Endothelial cell (in vitro differentiated cells): ENCODE measurements around the gene MAP2K3. TPM values are rescaled to one million over a fixed set of nuclear protein-coding genes. Genes with fewer than 3 reads are reported as not detected.

ENCODE experiments used
- DNase-seq: peaks from one replicate; pipeline ENCODE4 v3.0.0; 2021; ENCODE audit warnings: low spot score
- H3K27ac Mint-ChIP-seq: one replicate; pipeline ENCODE4 v1.8.0; 2021; ENCODE audit warnings: mixed read lengths, inconsistent platforms; ENCODE audit not compliant: unreplicated experiment
- H3K27me3 Mint-ChIP-seq: one replicate; pipeline ENCODE4 v1.8.0; 2021; ENCODE audit warnings: mild to moderate bottlenecking, moderate library complexity, mixed read lengths, inconsistent platforms; ENCODE audit not compliant: unreplicated experiment
- H3K36me3 Mint-ChIP-seq: one replicate; pipeline ENCODE4 v1.8.0; 2021; ENCODE audit warnings: mild to moderate bottlenecking, low read depth, mixed read lengths, inconsistent platforms; ENCODE audit not compliant: unreplicated experiment
- H3K4me1 Mint-ChIP-seq: one replicate; pipeline ENCODE4 v1.8.0; 2021; ENCODE audit warnings: mild to moderate bottlenecking, mixed read lengths, inconsistent platforms; ENCODE audit not compliant: unreplicated experiment
- H3K4me3 Mint-ChIP-seq: one replicate; pipeline ENCODE4 v1.8.0; 2021; ENCODE audit warnings: mild to moderate bottlenecking, mixed read lengths, inconsistent platforms; ENCODE audit not compliant: unreplicated experiment
- H3K9me3 Mint-ChIP-seq: one replicate; pipeline ENCODE4 v1.8.0; 2021; ENCODE audit warnings: mixed read lengths, inconsistent platforms; ENCODE audit not compliant: unreplicated experiment
- total RNA-seq: library from RNA; stranded (reverse); fragmentation: NEBNext Ultra II Directional; extraction: Animal tissue kit (Norgen Biotek cat#: 25700); gene quantifications from one replicate; pipeline ENCODE4 v1.2.1, GENCODE V29; 2021; ENCODE audit not compliant: unreplicated experiment
- TF ChIP-seq, protein P1 (sequence below): fragments of 200-600 bp; sonication (generic); IDR thresholded peaks from one replicate; pipeline ENCODE4 v1.5.0; 2021; ENCODE audit warnings: antibody characterized with exemption; ENCODE audit not compliant: unreplicated experiment

Gene MAP2K3
- total RNA-seq, 1 donor from 2014 or later: 65.8 TPM

- Mint-ChIP-seq H3K4me1 (no peaks in the 10 kb centered on the region), H3K9me3 (no peaks in the 10 kb centered on the region), H3K36me3 (peaks cover 4% of the 10 kb centered on the region), H3K27me3 (peaks cover 1% of the 10 kb centered on the region), H3K27ac (no peak overlapping the region), H3K4me3 (peak overlapping the region; percentile 20)
- TF ChIP-seq, protein P1, sequence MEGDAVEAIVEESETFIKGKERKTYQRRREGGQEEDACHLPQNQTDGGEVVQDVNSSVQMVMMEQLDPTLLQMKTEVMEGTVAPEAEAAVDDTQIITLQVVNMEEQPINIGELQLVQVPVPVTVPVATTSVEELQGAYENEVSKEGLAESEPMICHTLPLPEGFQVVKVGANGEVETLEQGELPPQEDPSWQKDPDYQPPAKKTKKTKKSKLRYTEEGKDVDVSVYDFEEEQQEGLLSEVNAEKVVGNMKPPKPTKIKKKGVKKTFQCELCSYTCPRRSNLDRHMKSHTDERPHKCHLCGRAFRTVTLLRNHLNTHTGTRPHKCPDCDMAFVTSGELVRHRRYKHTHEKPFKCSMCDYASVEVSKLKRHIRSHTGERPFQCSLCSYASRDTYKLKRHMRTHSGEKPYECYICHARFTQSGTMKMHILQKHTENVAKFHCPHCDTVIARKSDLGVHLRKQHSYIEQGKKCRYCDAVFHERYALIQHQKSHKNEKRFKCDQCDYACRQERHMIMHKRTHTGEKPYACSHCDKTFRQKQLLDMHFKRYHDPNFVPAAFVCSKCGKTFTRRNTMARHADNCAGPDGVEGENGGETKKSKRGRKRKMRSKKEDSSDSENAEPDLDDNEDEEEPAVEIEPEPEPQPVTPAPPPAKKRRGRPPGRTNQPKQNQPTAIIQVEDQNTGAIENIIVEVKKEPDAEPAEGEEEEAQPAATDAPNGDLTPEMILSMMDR: no peak
- DNase-seq: no peak
Measured at GRCh38 chr17:21363776-21364642, 79.5 kb downstream of the MAP2K3 start.

Other genes starting within 250 kb of the MAP2K3 start
- gene USP22, start 241.7 kb upstream of the MAP2K3 start, total RNA-seq: 294 TPM
- 31.0 TPM for gene DHRS7B, start 157.7 kb upstream of the MAP2K3 start, total RNA-seq
- 36.9 TPM for gene TMEM11, start 70.5 kb upstream of the MAP2K3 start, total RNA-seq
- gene NATD1, start 31.3 kb upstream of the MAP2K3 start, total RNA-seq: 30.3 TPM
- 0.56 TPM for gene KCNJ12, start 91.6 kb downstream of the MAP2K3 start, total RNA-seq